GM20431 (cell line): Measurements from ENCODE around the gene KMT2A.
"Not testable (repeated sequence)": the region's sequence is repeated elsewhere in the genome, so short reads cannot be mapped to it uniquely, and the experiment has no call there.

Source experiments
- in situ Hi-C: fragments of 300-500 bp; cut with MseI, MboI; formaldehyde crosslinking; loops from one replicate; pipeline ENCODE4 v1.15.0; 2020; ENCODE audit warnings: low sequenced_read_pairs; ENCODE audit not compliant: unreplicated experiment

Gene KMT2A

GRCh38 chr11:118434123-118434552 lies 2.2 kb upstream of the KMT2A start:
- in situ Hi-C loops = no loop called here

- in situ Hi-C loops = no loop called here
Measured at GRCh38 chr11:118434553-118435289, 1.6 kb upstream of the KMT2A start.

- in situ Hi-C loops = no loop called here
Measured at GRCh38 chr11:118435290-118435892, 901 bp upstream of the KMT2A start.

GRCh38 chr11:118436639-118437207 lies 431 bp downstream of the KMT2A start:
- in situ Hi-C loops = no loop called here

GRCh38 chr11:118437208-118438125 lies 1.2 kb downstream of the KMT2A start:
- in situ Hi-C loops = no loop called here

- in situ Hi-C loops = no loop called here
Measured at GRCh38 chr11:118438314-118438931, 2.1 kb downstream of the KMT2A start.

- in situ Hi-C loops = no loop called here
Measured at GRCh38 chr11:118439646-118440045, 3.4 kb downstream of the KMT2A start.

GRCh38 chr11:118441770-118442275 lies 5.5 kb downstream of the KMT2A start:
- in situ Hi-C loops = no loop called here

- in situ Hi-C loops = no loop called here
Measured at GRCh38 chr11:118442301-118442700, 6.0 kb downstream of the KMT2A start.

- in situ Hi-C loops = no loop called here
Measured at GRCh38 chr11:118442908-118443589, 6.8 kb downstream of the KMT2A start.

GRCh38 chr11:118443590-118444218 lies 7.4 kb downstream of the KMT2A start:
- in situ Hi-C loops = no loop called here

GRCh38 chr11:118447423-118447822 lies 11.1 kb downstream of the KMT2A start:
- in situ Hi-C loops = no loop called here

- in situ Hi-C loops = no loop called here
Measured at GRCh38 chr11:118448294-118448693, 12.0 kb downstream of the KMT2A start.

- in situ Hi-C loops = no loop called here
Measured at GRCh38 chr11:118449316-118449918, 13.1 kb downstream of the KMT2A start.

- in situ Hi-C loops = no loop called here
Measured at GRCh38 chr11:118450451-118450850, 14.2 kb downstream of the KMT2A start.

GRCh38 chr11:118462178-118462577 lies 25.9 kb downstream of the KMT2A start:
- in situ Hi-C loops = no loop called here

- in situ Hi-C loops = not testable (repeated sequence)
Measured at GRCh38 chr11:118468968-118469367, 32.7 kb downstream of the KMT2A start.

- in situ Hi-C loops = no loop called here
Measured at GRCh38 chr11:118471030-118471429, 34.7 kb downstream of the KMT2A start.
